ENCODE data around the gene COL1A2.

GRCh38 chr7:94445696-94446194 lies 51.0 kb downstream of the COL1A2 start:
- TF ChIP-seq EZH2 (IDR thresholded peaks at IDR 0.05; ENCODE audit: low read length, missing control alignments) (no peak), CTCF (conservative IDR thresholded peaks at IDR 0.05 in 1 of 2, IDR thresholded peaks at IDR 0.05 in 1 of 2; ENCODE audit: low read depth in 1 of 2, low read length in 2 of 2) (no peak)

Data from fibroblast of lung (primary cell).